Activated CD4-positive, alpha-beta T cell treated with anti-CD3 and anti-CD28 coated beads, Interleukin-2, amount 10 ng/mL, durations not matched to agents 24 days and 14 days (primary cell): ENCODE results near the gene BST1. TPM values are rescaled to one million over a fixed set of nuclear protein-coding genes. Genes with fewer than 3 reads are reported as not detected.

Experiments used
- DNase-seq: peaks from one replicate; pipeline ENCODE4 v3.0.0; 2022
- H3K27ac Mint-ChIP-seq: one replicate; pipeline ENCODE4 v1.8.0; 2022; ENCODE audit warnings: mild to moderate bottlenecking, mixed read lengths
- H3K27me3 Mint-ChIP-seq: one replicate; pipeline ENCODE4 v1.8.0; 2022; ENCODE audit warnings: mixed read lengths
- H3K36me3 Mint-ChIP-seq: one replicate; pipeline ENCODE4 v1.8.0; 2022; ENCODE audit warnings: low read depth, mild to moderate bottlenecking, mixed read lengths
- H3K4me1 Mint-ChIP-seq: one replicate; pipeline ENCODE4 v1.8.0; 2021; ENCODE audit warnings: mixed read lengths
- H3K4me3 Mint-ChIP-seq: one replicate; pipeline ENCODE4 v1.8.0; 2022; ENCODE audit warnings: mild to moderate bottlenecking, moderate library complexity, mixed read lengths
- H3K9me3 Mint-ChIP-seq: one replicate; pipeline ENCODE4 v1.8.0; 2021; ENCODE audit warnings: mixed read lengths
- intact Hi-C: fragments of 100-400 bp; cut with micrococcal nuclease; formaldehyde crosslinking; loops from one replicate; pipeline ENCODE4 v1.15.1; 2023
- total RNA-seq: library from RNA; stranded (reverse); gene quantifications from 2 replicates; pipeline ENCODE4 v1.2.3, GENCODE V29; 2022

BST1 gene, protein sequence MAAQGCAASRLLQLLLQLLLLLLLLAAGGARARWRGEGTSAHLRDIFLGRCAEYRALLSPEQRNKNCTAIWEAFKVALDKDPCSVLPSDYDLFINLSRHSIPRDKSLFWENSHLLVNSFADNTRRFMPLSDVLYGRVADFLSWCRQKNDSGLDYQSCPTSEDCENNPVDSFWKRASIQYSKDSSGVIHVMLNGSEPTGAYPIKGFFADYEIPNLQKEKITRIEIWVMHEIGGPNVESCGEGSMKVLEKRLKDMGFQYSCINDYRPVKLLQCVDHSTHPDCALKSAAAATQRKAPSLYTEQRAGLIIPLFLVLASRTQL
- total RNA-seq = 0.12 and 0.72 TPM in 2 replicates

DNA sequence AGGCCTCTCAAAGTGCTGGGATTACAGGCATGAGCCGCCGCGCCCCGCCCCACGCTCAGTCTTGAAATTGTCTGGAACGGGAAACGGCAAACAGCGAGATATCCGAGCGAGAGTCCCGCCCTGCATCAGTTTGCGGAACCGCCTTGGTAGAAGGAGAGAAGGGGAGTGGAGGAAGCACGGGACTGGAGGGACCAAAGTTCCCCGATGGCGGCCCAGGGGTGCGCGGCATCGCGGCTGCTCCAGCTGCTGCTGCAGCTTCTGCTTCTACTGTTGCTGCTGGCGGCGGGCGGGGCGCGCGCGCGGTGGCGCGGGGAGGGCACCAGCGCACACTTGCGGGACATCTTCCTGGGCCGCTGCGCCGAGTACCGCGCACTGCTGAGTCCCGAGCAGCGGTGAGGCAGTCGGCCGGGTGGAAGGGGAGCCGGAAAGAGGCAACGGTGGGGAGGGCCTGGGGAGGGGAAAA is at the start of gene BST1:
TSS of gene BST1 (plus strand) at position 125 of the 463 bp plus-strand sequence. CDS start at position 205, 80 bp downstream.
- peak within 1 kb of the TSS; percentile 90 for H3K4me3 Mint-ChIP-seq
- intact Hi-C loops = loop anchor here (1.0 kb wide), 1 partner anchor 22 kb away; the partner anchor contains the start of gene FAM200B
- peaks cover 28% of the 10 kb centered on the region for H3K27me3 Mint-ChIP-seq
- peaks cover 11% of the 10 kb centered on the region for H3K4me1 Mint-ChIP-seq
- DNase-seq = peak; percentile 87
- H3K9me3 Mint-ChIP-seq = no peaks in the 10 kb centered on the region
- peak within 1 kb of the TSS; percentile 38 for H3K27ac Mint-ChIP-seq
- no peaks in the 10 kb centered on the region for H3K36me3 Mint-ChIP-seq

DNA sequence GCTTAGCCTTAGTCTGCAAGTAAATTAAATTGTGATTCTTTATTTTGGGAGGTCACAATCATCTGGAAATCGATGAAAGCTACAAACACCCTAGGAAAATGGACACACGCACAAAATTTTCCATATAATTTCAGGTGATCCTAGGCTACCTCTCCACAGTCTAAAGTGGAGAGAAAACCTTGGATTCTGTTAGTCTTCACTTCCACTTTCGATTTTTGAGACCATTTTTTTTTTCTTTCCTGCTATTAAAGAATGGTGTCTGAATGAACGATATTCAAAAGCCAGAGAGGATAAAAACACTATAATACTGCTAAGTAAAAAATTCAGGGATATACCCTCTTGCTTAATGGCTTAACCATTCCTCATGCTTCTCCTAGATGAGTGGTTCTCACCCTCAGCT is 49.4 kb upstream of the BST1 start:
- Mint-ChIP-seq H3K4me3 (peak overlapping the region; percentile 99), H3K4me1 (peaks cover 53% of the 10 kb centered on the region), H3K27me3 (peaks cover 1% of the 10 kb centered on the region), H3K9me3 (no peaks in the 10 kb centered on the region), H3K27ac (peak overlapping the region; percentile 95), H3K36me3 (peaks cover 9% of the 10 kb centered on the region)
- intact Hi-C loops = loop anchor here (5.0 to 10.0 kb wide), 4 partner anchors 304 to 1999 kb away; partner anchors contain the start of gene TAPT1
- DNase-seq = no peak

DNA sequence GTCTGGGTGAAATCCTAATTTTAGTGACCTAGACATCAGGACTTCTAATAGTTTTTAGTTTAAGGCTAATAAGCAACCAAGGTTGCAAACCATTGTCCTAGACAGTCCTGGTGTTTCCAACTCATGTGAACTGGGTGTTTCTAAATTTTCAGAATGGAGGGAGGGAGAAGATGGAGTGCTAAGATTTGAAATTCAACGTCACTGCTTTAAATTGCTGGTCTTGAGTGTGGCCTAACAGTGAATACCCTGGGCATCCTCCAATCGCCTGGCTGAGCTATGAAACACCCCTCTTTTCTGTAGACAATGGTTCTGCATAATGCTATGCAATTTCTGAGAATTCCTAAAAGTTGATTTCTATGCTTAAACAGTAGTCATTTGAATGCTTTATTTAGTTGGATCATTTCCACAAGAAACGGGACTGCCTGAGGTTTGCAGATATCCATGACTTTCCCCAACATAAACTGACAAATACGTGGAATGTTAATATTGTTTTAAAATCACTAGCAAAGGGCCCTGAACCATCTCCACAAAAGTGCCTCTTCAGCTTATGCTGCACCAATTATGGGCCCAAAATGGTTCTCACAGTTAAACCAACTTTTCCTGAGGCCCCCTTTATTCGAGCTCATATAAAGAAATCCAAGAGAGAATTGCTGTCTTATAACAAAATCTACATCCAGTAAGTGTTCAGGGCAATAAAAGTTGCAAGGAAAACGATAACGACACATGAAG is 48.8 kb upstream of the BST1 start:
- intact Hi-C loops = loop anchor here (5.0 to 10.0 kb wide), 4 partner anchors 303 to 1999 kb away; partner anchors contain the start of gene TAPT1
- Mint-ChIP-seq H3K27ac (peak overlapping the region; percentile 95), H3K27me3 (peaks cover 1% of the 10 kb centered on the region), H3K4me3 (peak overlapping the region; percentile 99), H3K9me3 (no peaks in the 10 kb centered on the region), H3K36me3 (peaks cover 8% of the 10 kb centered on the region), H3K4me1 (peaks cover 49% of the 10 kb centered on the region)
- peak; percentile 65 for DNase-seq

DNA sequence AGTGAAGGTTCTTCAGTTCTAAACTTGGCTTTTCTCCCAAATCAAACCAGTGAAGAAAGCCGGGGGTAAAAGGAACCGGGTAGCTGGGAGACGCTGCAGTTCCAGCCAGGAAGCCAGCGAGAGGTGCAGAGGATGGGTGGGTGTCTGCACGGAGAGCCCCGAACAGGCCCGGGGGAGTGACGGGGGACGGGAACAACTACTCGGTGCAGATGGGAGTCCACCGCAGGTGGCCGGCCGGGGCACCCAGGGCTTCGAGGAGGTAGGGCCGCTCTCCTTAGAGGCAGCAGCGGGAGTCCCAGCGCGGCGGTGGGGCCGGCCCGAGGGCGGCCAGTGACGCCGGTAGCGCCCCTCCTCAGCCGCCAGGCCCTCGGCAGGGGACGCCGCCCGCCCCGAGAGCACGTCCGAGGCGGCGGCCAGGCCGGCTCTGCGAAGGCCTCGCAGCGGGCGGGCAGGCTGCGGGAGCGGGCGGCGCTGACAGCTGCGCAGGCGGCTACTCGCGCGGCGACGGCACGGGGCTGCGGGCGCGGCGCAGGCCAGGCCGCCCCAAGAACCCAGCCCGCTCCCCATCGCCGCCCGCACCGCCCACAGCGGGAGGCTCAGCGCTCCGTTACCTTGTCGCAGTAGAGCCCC is 48.2 kb upstream of the BST1 start:
- H3K4me1 Mint-ChIP-seq = peaks cover 54% of the 10 kb centered on the region
- peaks cover 1% of the 10 kb centered on the region for H3K27me3 Mint-ChIP-seq
- intact Hi-C loops = loop anchor here (1.0 to 10.0 kb wide), 10 partner anchors 27 to 2000 kb away; partner anchors contain the start of genes CD38, CPEB2, FAM200B and TAPT1
- H3K9me3 Mint-ChIP-seq = no peaks in the 10 kb centered on the region
- H3K4me3 Mint-ChIP-seq = peak overlapping the region; percentile 99
- DNase-seq = no peak
- H3K36me3 Mint-ChIP-seq = peaks cover 8% of the 10 kb centered on the region
- H3K27ac Mint-ChIP-seq = peak overlapping the region; percentile 95

DNA sequence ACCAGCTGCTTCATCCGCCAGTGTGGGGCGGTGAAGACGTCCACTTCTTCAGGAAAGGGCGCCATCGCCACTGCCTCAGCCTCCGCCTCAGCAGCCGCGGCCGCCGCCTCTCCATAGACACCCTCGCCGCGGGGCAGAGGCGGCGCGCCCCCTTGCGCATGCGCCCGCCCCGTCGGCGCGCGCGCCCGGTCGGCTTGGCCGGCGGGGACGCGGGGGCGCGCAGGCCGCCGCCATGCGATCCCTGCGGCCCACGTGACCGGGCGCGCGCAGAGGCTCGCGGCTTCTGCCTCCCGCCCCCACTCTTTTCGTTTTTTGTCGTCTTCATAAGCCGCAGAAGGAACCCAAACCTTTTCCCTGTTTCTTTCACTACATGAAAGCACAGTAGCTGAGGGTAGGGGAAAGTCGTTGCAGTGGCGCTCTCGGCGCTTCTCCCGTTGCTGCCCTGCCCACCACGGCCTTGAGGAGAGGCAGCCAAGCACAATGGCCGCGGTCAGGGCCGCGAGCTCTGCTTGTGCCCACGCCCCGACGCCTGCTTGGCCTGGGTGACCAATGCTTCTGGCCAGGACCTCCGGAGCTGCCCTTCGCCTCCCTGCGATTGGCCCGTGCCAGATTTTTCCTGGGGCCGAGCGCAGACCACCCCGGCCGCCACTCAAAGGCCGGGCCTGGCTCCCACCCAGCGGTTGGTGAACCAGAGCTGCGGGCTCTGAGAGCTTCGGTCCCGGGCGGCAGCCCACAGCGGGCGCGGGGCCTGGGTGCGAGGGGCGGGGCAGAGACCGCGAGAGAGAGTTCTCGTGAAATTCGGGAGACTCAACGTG is 47.4 kb upstream of the BST1 start, which contains the start of gene FBXL5:
TSS of gene FBXL5 (minus strand) at position 135 of the 815 bp plus-strand sequence. CDS start at position 65, 70 bp downstream.
- Mint-ChIP-seq H3K4me1 (peaks cover 55% of the 10 kb centered on the region), H3K27ac (peak within 1 kb of the TSS; percentile 96), H3K27me3 (peaks cover 1% of the 10 kb centered on the region), H3K9me3 (no peaks in the 10 kb centered on the region), H3K36me3 (peaks cover 8% of the 10 kb centered on the region), H3K4me3 (peak within 1 kb of the TSS; percentile 99)
- DNase-seq = peak; percentile 96
- intact Hi-C loops = loop anchor here (1.0 to 10.0 kb wide), 9 partner anchors 26 to 2001 kb away; partner anchors contain the start of genes CD38, CPEB2, FAM200B and TAPT1

DNA sequence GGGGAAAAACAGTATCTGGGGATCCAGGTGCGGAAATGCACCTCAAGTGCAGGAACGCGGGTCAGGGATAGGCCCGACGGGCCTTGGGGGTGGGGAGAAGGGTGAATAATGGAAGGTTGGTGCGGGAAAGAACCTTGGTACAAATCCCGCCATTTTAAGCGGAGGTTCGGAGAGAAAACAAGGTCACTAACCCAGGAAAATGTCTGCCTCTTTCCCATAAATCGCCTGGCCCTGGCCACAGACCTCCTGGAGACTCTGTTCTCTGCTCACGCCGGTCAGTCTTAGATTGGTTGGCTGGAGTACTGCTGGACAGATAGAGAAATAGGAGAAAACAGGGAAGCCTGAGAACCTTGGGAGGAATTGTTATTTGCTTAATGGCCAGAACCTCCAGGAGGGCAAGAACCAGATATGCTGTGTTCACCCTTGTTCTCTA is 46.8 kb upstream of the BST1 start:
- intact Hi-C loops = loop anchor here (5.0 to 10.0 kb wide), 6 partner anchors 121 to 2001 kb away; partner anchors contain the start of genes CD38 and TAPT1
- no peaks in the 10 kb centered on the region for H3K9me3 Mint-ChIP-seq
- H3K4me3 Mint-ChIP-seq = peak overlapping the region; percentile 91
- peaks cover 52% of the 10 kb centered on the region for H3K4me1 Mint-ChIP-seq
- H3K27ac Mint-ChIP-seq = peak overlapping the region; percentile 96
- peaks cover 1% of the 10 kb centered on the region for H3K27me3 Mint-ChIP-seq
- H3K36me3 Mint-ChIP-seq = peaks cover 9% of the 10 kb centered on the region
- DNase-seq = no peak

DNA sequence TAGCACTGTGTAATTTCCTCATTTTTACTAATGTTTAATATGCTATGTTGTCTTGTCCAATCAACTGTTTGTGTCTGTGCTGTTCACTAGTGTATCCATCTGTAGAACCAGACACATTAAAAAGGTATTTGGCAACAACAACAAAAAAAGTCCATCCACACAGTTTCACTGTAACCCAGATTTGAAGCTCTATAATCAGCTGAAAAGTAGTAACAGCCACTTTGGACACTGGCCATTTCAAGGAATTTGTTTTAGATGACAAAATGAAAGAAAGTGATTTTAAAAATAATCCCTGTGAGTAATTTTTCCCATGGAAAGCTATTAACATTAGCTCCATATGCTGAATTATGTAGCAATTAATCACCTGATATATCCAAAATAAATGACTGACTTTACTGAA is 45.5 kb upstream of the BST1 start:
- no peaks in the 10 kb centered on the region for H3K9me3 Mint-ChIP-seq
- intact Hi-C loops = loop anchor here (5.0 to 10.0 kb wide), 6 partner anchors 120 to 2003 kb away; partner anchors contain the start of genes CD38 and TAPT1
- H3K27ac Mint-ChIP-seq = no peak overlapping the region
- DNase-seq = no peak
- H3K4me3 Mint-ChIP-seq = no peak overlapping the region
- H3K27me3 Mint-ChIP-seq = peaks cover 1% of the 10 kb centered on the region
- H3K4me1 Mint-ChIP-seq = peaks cover 47% of the 10 kb centered on the region
- peaks cover 10% of the 10 kb centered on the region for H3K36me3 Mint-ChIP-seq

DNA sequence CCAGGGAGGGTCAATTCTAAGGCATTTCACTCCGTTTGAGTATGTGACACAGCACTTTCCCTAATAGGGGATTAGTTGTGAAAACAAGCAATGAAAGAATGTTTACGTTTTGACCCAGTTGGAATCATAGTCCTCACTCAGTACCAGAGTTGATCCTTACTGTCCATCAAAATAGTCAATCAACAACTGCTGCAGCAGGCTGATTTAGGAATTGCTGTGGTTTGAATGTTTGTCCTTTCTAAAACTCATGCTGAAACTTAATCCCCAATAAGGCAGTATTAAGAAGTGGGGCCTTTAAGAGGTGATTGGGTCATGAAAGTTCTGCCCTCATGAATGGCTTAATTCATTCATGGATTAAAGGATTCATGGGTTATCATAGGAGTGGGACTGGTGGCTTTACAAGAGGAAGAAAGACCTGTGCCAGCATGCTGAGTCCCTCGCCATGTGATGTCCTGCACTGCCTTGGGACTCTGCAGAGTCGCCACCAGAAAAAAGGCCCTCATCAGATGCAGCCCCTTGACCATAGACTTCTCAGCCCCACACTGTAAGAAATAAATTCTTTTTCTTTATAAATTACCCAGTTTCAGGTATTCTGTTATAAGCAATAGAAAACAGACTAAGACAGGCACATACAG is 44.6 kb upstream of the BST1 start:
- no peaks in the 10 kb centered on the region for H3K9me3 Mint-ChIP-seq
- intact Hi-C loops = loop anchor here (5.0 to 10.0 kb wide), 6 partner anchors 119 to 2003 kb away; partner anchors contain the start of genes CD38 and TAPT1
- peaks cover 1% of the 10 kb centered on the region for H3K27me3 Mint-ChIP-seq
- peaks cover 40% of the 10 kb centered on the region for H3K4me1 Mint-ChIP-seq
- H3K36me3 Mint-ChIP-seq = peaks cover 10% of the 10 kb centered on the region
- no peak for DNase-seq
- H3K27ac Mint-ChIP-seq = no peak overlapping the region
- H3K4me3 Mint-ChIP-seq = no peak overlapping the region

DNA sequence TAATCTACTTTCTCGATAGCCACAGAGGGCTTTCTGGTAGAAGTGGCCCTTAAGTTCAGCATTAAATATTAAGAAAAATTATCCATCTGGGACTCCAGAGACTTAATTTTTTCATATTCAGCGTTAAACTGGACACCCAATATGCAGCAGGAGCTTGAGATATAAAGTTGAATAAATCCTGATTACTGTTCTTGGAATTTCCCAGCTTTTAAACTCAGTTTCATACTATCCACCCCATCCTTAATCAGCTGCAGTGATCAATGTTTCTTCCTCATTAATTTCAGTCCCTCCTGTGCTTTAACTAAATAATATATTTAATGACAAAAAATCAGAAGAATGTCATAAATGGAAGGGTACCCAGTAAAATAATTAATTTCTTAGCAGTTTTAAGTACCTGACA is 44.1 kb upstream of the BST1 start:
- no peak overlapping the region for H3K4me3 Mint-ChIP-seq
- intact Hi-C loops = loop anchor here (1.0 to 10.0 kb wide), 7 partner anchors 97 to 2004 kb away; partner anchors contain the start of genes CD38 and TAPT1
- no peak overlapping the region for H3K27ac Mint-ChIP-seq
- no peaks in the 10 kb centered on the region for H3K9me3 Mint-ChIP-seq
- DNase-seq = no peak
- peaks cover 1% of the 10 kb centered on the region for H3K27me3 Mint-ChIP-seq
- H3K4me1 Mint-ChIP-seq = peaks cover 35% of the 10 kb centered on the region
- peaks cover 9% of the 10 kb centered on the region for H3K36me3 Mint-ChIP-seq

DNA sequence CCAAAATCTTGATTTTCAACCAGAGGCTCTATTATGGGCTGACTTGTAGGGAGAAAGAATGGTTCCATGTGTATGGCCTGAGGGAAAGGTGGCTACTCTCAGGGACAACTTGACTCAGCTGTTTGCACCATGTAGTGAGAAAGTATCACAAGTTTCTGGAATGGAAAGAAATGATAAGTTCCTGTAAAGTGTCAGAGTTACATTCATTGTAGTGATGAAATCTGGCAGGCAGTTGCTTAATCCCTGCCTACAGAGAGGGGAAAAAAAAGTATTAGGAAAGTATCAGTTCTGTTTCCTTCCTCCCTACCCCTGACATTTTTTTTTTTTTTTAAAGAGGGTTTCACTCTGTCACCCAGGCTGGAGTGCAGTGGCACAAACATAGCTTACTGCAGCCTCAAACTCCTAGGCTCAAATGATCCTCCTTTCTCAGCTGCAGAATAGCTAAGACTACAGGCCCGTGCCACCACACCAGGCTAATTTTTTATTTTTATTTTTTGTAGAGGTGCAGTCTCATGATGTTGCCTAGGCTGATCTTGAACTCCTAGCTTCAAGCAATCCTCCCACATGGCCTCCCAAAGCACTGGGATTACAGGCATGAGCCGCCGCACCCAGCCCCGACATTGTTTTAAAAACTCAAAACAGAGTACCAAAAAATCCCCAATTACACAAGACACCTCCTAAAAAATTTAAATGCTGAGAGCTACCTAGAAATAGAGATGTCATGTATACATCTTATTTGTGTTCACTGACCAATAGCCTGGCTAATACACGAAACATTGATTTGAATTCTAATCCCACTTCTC is 42.9 kb upstream of the BST1 start:
- no peak overlapping the region for H3K4me3 Mint-ChIP-seq
- H3K9me3 Mint-ChIP-seq = no peaks in the 10 kb centered on the region
- H3K27ac Mint-ChIP-seq = peak overlapping the region; percentile 68
- H3K4me1 Mint-ChIP-seq = peaks cover 32% of the 10 kb centered on the region
- peaks cover 1% of the 10 kb centered on the region for H3K27me3 Mint-ChIP-seq
- no peak for DNase-seq
- intact Hi-C loops = loop anchor here (1.0 to 10.0 kb wide), 7 partner anchors 95 to 2005 kb away; partner anchors contain the start of genes CD38 and TAPT1
- peaks cover 8% of the 10 kb centered on the region for H3K36me3 Mint-ChIP-seq

DNA sequence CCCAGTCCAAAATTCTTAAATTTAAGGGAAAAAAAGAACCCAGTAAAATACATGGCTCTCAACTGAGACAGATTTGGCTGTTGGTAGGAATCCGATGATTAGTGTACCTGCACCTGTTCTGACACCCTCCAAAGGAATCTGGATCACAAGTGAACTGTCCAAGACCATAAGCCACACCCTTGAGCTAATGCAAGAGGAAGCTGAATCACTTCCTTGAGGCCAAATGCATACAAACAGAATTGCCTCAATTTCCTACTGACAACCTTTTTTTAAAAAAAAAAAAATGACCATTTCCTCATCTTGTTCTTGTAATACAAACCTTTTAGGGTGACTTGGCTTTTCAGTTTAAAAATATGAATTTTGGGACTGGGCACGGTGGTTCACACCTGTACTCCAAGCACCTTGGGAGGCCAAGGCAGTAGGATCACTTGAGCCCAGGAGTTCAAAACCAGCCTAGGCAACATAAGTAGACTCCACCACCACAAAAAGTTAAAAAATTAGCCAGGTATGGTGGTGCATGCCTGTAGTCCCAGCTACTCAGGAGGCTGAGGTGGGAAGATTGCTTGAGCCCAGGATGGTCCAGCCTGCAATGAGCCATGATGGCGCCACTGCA is 37.0 kb upstream of the BST1 start:
- no peak overlapping the region for H3K4me3 Mint-ChIP-seq
- H3K27ac Mint-ChIP-seq = no peak overlapping the region
- peaks cover 21% of the 10 kb centered on the region for H3K4me1 Mint-ChIP-seq
- H3K27me3 Mint-ChIP-seq = no peaks in the 10 kb centered on the region
- intact Hi-C loops = no loop called here
- H3K36me3 Mint-ChIP-seq = peaks cover 24% of the 10 kb centered on the region
- peaks cover 6% of the 10 kb centered on the region for H3K9me3 Mint-ChIP-seq
- DNase-seq = no peak
